ENCODE measurements around the gene TAS2R31.

Gene TAS2R31

GRCh38 chr12:10998204-10998603 lies 33.0 kb downstream of the TAS2R31 start, which contains the start of gene TAS2R20:
Gene TAS2R20 (minus strand): TSS chr12:10998304. CDS start chr12:10997875, 429 bp downstream.
- no peak for DNase-seq

- no peak for DNase-seq
These were observed 36.9 kb downstream of the TAS2R31 start for GRCh38 chr12:10994307-10994706.

GRCh38 chr12:10989107-10989506 lies 42.1 kb downstream of the TAS2R31 start:
- DNase-seq = no peak

GRCh38 chr12:10986812-10987211 lies 44.4 kb downstream of the TAS2R31 start, which contains the start of gene TAS2R50:
Gene TAS2R50 (minus strand): TSS chr12:10986912. CDS start chr12:10986860, 52 bp downstream.
- DNase-seq = no peak

DNA sequence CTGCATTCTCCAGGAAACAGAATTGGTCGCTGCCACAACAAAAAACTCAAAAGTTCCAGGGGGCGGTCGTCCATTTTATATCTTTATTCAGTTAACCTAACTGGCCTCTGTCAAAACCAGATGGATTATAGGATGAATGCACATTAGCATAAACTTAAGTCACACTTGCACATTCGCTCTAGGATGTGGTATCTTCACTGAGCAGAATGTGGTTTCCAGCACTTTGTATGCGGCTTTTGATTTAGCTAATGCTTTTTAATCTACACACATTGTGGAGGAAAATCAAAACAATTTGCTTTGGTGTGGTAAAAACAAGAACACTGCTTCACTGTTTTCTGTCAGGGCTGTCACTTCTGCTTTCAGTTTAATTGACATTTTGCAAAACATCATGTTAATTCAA lies 49.0 kb downstream of the TAS2R31 start:
- peak in 1 of 2 donors; percentile 21 for DNase-seq
